ENCODE data around the gene MADD. TPM values are rescaled to one million over a fixed set of nuclear protein-coding genes. Genes with fewer than 3 reads are reported as not detected.

The MADD gene
- total RNA-seq, 2 donors from 2014 or later: 22.8 to 41.2 TPM

DNA sequence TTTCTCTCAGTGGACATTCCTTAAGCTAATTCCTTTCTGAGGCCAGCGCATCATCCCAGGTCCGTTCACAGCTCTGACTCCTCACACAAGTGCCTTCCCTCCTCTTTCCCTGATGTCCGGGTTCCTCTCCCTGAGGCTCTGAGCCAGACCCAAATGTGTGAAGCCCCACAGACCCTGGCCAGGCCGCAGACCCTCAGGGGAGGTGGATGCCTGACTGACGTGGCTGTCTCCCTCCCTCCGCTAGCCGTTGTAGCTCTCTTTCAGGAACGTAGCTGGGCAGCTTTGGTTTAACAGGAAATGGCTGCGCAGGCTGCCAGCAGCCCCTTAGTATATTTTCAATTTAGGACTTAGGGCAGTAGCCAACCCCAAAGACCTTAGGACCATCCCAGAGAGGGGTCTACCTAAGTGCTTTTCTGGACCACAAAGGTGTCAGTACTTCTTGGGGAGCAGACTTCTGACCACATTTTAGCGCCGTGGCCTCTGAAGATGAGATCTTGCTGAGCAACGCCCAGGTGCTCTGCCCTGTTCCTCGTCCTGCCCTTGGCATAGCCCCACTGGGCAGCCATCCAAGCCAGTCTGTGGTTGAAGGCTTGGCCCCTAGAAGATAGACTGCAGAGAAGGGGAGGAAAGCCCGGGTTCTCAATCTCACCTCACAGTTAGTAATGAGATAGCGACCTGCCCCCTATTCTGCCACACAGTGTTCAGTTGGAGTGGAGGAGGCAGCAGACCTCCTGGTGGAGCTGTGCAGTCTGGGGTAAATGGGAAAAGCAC is 55.5 kb downstream of the MADD start:
- Histone ChIP-seq H3K36me3 (replicated peaks in 1 of 2; ENCODE audit: insufficient read depth in 1 of 2, low read depth in 2 of 2) (peaks cover 0 to 16% of the 10 kb centered on the region in 2 donors), H3K4me1 (no peaks in the 10 kb centered on the region), H3K4me3 (no peak overlapping the region), H3K9me3 (no peaks in the 10 kb centered on the region), H3K27me3 (no peaks in the 10 kb centered on the region), H3K27ac (no peak overlapping the region)
- DNase-seq (peak in 1 of 4 donors; percentile 19), ATAC-seq (no peak)
- TF ChIP-seq POLR2A (IDR thresholded peaks at IDR 0.05): no peak
- TF ChIP-seq, protein P1, sequence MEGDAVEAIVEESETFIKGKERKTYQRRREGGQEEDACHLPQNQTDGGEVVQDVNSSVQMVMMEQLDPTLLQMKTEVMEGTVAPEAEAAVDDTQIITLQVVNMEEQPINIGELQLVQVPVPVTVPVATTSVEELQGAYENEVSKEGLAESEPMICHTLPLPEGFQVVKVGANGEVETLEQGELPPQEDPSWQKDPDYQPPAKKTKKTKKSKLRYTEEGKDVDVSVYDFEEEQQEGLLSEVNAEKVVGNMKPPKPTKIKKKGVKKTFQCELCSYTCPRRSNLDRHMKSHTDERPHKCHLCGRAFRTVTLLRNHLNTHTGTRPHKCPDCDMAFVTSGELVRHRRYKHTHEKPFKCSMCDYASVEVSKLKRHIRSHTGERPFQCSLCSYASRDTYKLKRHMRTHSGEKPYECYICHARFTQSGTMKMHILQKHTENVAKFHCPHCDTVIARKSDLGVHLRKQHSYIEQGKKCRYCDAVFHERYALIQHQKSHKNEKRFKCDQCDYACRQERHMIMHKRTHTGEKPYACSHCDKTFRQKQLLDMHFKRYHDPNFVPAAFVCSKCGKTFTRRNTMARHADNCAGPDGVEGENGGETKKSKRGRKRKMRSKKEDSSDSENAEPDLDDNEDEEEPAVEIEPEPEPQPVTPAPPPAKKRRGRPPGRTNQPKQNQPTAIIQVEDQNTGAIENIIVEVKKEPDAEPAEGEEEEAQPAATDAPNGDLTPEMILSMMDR (IDR thresholded peaks at IDR 0.05): no peak
- 68 to 89% methylated on average over 6 to 15 of the region's 15 CpGs for WGBS, 2 donors
- intact Hi-C loops (cut with DNase I): no loop called here

DNA sequence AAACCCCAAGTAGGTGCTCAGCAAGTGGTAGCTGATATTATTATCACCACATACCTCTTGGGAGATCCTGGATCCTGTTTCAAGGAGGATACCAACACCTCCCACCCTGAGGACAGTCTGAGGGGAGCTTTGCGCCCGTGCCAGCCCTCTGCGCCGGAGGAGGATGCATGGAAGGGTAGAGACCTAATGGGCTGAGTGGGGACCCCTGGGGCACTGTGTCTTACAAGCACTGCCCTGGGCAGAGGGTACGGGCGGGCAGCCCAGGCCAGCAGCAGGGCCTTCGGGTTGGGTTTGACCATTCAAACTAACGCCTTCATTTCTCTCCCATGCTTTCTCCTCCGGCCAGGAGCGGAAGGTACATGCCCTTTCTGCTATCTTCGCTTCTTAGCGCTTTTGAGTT is 56.3 kb downstream of the MADD start:
- no peak for TF ChIP-seq POLR2A (IDR thresholded peaks at IDR 0.05)
- TF ChIP-seq, protein P1 (IDR thresholded peaks at IDR 0.05): no peak
- WGBS, 2 donors: 94 to 95% methylated on average over 12 of the region's 12 CpGs
- no peak for DNase-seq
- intact Hi-C loops (cut with DNase I): no loop called here
- no peaks in the 10 kb centered on the region for H3K9me3 ChIP-seq
- ATAC-seq: no peak
- no peak overlapping the region for H3K4me3 ChIP-seq
- H3K27me3 ChIP-seq: no peaks in the 10 kb centered on the region
- no peaks in the 10 kb centered on the region for H3K4me1 ChIP-seq
- H3K36me3 ChIP-seq (replicated peaks in 1 of 2; ENCODE audit: insufficient read depth in 1 of 2, low read depth in 2 of 2): peaks cover 0 to 15% of the 10 kb centered on the region in 2 donors
- H3K27ac ChIP-seq: no peak overlapping the region

DNA sequence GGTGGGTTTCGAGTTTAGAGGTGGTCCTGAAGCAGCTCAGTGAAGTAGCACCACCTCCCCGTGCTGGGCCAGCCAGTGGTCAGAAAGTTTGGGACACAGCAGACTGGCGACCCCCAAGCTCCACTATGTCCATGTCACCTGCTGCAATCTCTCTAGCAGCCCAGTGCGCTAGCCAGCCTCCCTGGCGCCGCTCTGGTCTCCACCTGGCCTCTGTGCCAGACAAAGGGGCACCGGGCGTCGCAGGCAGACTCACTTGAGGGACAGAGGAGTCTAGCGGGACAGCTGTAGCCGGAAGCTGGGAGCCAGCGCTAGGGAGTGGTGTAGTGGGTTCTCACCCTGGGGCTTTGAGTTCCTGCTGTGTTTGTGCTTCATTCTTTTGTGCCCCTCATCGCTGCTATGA is 57.1 kb downstream of the MADD start:
- Histone ChIP-seq H3K27me3 (no peaks in the 10 kb centered on the region), H3K27ac (no peak overlapping the region), H3K4me3 (no peak overlapping the region), H3K9me3 (no peaks in the 10 kb centered on the region), H3K4me1 (no peaks in the 10 kb centered on the region), H3K36me3 (replicated peaks in 1 of 2; ENCODE audit: insufficient read depth in 1 of 2, low read depth in 2 of 2) (peaks cover 0 to 15% of the 10 kb centered on the region in 2 donors)
- no peak for TF ChIP-seq POLR2A (IDR thresholded peaks at IDR 0.05)
- TF ChIP-seq, protein P1 (IDR thresholded peaks at IDR 0.05): no peak
- WGBS, 2 donors: 94 to 95% methylated on average over 10 to 12 of the region's 13 CpGs
- intact Hi-C loops (cut with DNase I): no loop called here
- DNase-seq (no peak), ATAC-seq (no peak)

DNA sequence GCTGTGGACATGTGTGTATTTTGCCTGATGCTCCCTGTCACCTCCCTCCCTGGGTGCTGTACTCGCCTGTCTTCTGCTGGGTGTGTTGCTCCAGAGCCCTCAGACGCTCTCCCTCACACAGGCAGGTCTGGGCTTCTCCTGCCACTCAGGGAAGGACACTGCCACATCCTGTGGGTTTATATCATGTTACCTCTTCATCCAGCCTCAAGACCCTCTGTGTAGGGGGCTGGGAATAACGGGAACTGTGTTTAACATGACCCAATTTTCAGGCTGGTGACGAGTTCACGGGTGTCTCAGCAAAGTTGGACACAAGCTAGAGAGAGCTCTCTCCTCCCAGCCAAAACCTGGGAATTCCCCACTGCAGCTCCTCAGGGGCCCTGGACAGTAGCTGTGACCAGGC is 58.0 kb downstream of the MADD start:
- Histone ChIP-seq H3K4me3 (no peak overlapping the region), H3K27me3 (no peaks in the 10 kb centered on the region), H3K27ac (no peak overlapping the region), H3K4me1 (no peaks in the 10 kb centered on the region), H3K36me3 (replicated peaks in 1 of 2; ENCODE audit: insufficient read depth in 1 of 2, low read depth in 2 of 2) (peaks cover 0 to 15% of the 10 kb centered on the region in 2 donors), H3K9me3 (no peaks in the 10 kb centered on the region)
- ATAC-seq: no peak
- WGBS, 2 donors: 89 to 92% methylated on average over 5 of the region's 5 CpGs
- no peak for TF ChIP-seq POLR2A (IDR thresholded peaks at IDR 0.05)
- TF ChIP-seq, protein P1 (IDR thresholded peaks at IDR 0.05): no peak
- DNase-seq: no peak
- intact Hi-C loops (cut with DNase I): no loop called here
